GM12874 (cell line): ENCODE data around the gene MYLK4.
A peak's percentile ranks its signal among the peaks of the same experiment; 100 is the strongest.

Experiments used
- CTCF ChIP-seq: IDR thresholded peaks from 2 replicates; pipeline ENCODE4 v1.5.1; 2011; ENCODE audit warnings: low read depth, mild to moderate bottlenecking, control low read depth, low read length, moderate library complexity; ENCODE audit not compliant: insufficient read depth

Gene MYLK4

GRCh38 chr6:2766767-2767656, 16.3 kb upstream of the MYLK4 start:
- TF ChIP-seq CTCF: no peak

- no peak for TF ChIP-seq CTCF
Measured at GRCh38 chr6:2765896-2766766, 15.4 kb upstream of the MYLK4 start.

GRCh38 chr6:2765166-2765895, 14.6 kb upstream of the MYLK4 start, which contains the start of gene WRNIP1:
WRNIP1 (plus strand) TSS chr6:2765393; CDS start chr6:2765623, 230 bp downstream.
- TF ChIP-seq CTCF: peak; percentile 66

DNA sequence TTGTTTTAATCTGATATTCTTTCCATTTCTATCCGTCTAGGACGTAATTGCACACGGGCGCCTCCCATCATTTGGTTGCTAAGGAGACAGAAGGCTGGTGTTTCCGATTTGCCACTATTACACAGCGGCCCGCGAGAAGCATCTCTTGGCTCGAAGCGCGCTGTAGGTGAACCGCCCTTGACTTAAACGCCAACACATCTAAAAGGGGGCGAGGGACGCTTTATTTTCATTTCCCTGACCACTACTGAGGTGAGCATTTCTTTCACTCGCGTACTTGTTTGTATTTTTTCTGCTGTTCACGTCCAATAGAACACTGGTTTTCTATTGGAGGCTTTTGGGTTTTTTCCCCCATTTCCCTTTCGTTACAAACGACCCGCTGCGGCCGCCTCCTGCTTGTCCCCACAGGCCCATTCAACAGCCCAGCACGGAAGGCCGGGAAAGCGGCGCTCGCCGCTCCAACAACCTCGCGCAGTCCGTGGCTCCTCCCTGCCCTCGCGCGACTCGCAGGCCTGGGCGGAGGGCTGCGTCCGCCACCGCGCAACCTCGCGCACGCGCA, 14.0 kb upstream of the MYLK4 start:
- TF ChIP-seq CTCF: no peak

GRCh38 chr6:2763876-2764540, 13.3 kb upstream of the MYLK4 start:
- TF ChIP-seq CTCF: no peak

- TF ChIP-seq CTCF: no peak
Measured at GRCh38 chr6:2763345-2763841, 12.7 kb upstream of the MYLK4 start.
